Smooth muscle cell (in vitro differentiated cells): ENCODE measurements around the gene RAP2B. TPM values are rescaled to one million over a fixed set of nuclear protein-coding genes. Genes with fewer than 3 reads are reported as not detected.
"Not testable (repeated sequence)": the region's sequence is repeated elsewhere in the genome, so short reads cannot be mapped to it uniquely, and the experiment has no call there.

Source experiments
- DNase-seq: peaks from one replicate; lab custom pipeline; 2025; ENCODE audit not compliant: unreplicated experiment; lab: John Stamatoyannopoulos, UW
- H2AFZ ChIP-seq: fragments of 200-600 bp; sonication (generic); 2 replicates; pipeline ENCODE4 v1.6.0; 2016; ENCODE audit warnings: antibody characterized with exemption, low read depth, mild to moderate bottlenecking
- H3F3A ChIP-seq: fragments of 200-600 bp; sonication (generic); 2 replicates; pipeline ENCODE4 v1.6.0; 2017; ENCODE audit warnings: antibody characterized with exemption, low read depth
- H3K27ac ChIP-seq: fragments of 200-600 bp; sonication (generic); 2 replicates; pipeline ENCODE4 v1.5.1; 2016; ENCODE audit warnings: low read depth, mild to moderate bottlenecking
- H3K27me3 ChIP-seq: fragments of 200-600 bp; sonication (generic); 2 replicates; pipeline ENCODE4 v1.6.1; 2016; ENCODE audit warnings: low read depth, mild to moderate bottlenecking
- H3K36me3 ChIP-seq: fragments of 200-600 bp; sonication (generic); 2 replicates; pipeline ENCODE4 v1.5.1; 2016; ENCODE audit warnings: low read depth
- H3K4me1 ChIP-seq: fragments of 200-600 bp; sonication (generic); 2 replicates; pipeline ENCODE4 v1.5.1; 2016; ENCODE audit warnings: low read depth
- H3K4me2 ChIP-seq: fragments of 200-600 bp; sonication (generic); 2 replicates; pipeline ENCODE4 v1.6.0; 2016; ENCODE audit warnings: mild to moderate bottlenecking
- H3K4me3 ChIP-seq: fragments of 200-600 bp; sonication (generic); 2 replicates; pipeline ENCODE4 v1.5.1; 2016; ENCODE audit warnings: mild to moderate bottlenecking
- H3K79me2 ChIP-seq: fragments of 200-600 bp; sonication (generic); 2 replicates; pipeline ENCODE4 v1.6.0; 2016; ENCODE audit warnings: low read depth, mild to moderate bottlenecking
- H3K9ac ChIP-seq: fragments of 200-600 bp; sonication (generic); 2 replicates; pipeline ENCODE4 v1.6.0; 2016; ENCODE audit warnings: low read depth
- H3K9me3 ChIP-seq: fragments of 200-600 bp; sonication (generic); replicated peaks from 2 replicates; pipeline ENCODE4 v1.5.1; 2016; ENCODE audit warnings: low read depth
- H4K20me1 ChIP-seq: fragments of 200-600 bp; sonication (generic); 2 replicates; pipeline ENCODE4 v1.6.0; 2016; ENCODE audit warnings: low read depth
- WGBS: methylation state at CpG from one replicate; pipeline ENCODE4 v1.1.7; 2016; ENCODE audit warnings: low lambda C conversion rate; 5-methylcytosine and 5-hydroxymethylcytosine counted together
- polyA plus RNA-seq: library from polyadenylated mRNA; unstranded; fragments of >200 nt; fragmentation: Nextera tagmentation; extraction: Ambion mirVana; gene quantifications from 2 replicates; pipeline ENCODE4 v1.2.1, GENCODE V29; 2016
- total RNA-seq: library from RNA; depleted of rRNA; stranded (reverse); fragments of >200 nt; gene quantifications from 2 replicates; pipeline ENCODE4 v1.2.3, GENCODE V29; 2014
- TF ChIP-seq, protein P1 (sequence below): fragments of 200-600 bp; sonication (generic); IDR thresholded peaks from 2 replicates; pipeline ENCODE4 v1.5.1; 2017; ENCODE audit warnings: borderline replicate concordance, mild to moderate bottlenecking, antibody characterized with exemption; ENCODE audit not compliant: insufficient read depth, poor library complexity, severe bottlenecking

RAP2B gene
- total and polyA plus RNA-seq, 2 experiments from 2014 or later = 10.7 to 29.0 TPM

- no peaks in the 10 kb centered on the region for H3K4me1 ChIP-seq
- no peaks in the 10 kb centered on the region for H3K79me2 ChIP-seq
- H3F3A ChIP-seq = no peaks in the 10 kb centered on the region
- H3K36me3 ChIP-seq = no peaks in the 10 kb centered on the region
- H3K4me3 ChIP-seq = no peak overlapping the region
- DNase-seq = no peak
- TF ChIP-seq, protein P1, sequence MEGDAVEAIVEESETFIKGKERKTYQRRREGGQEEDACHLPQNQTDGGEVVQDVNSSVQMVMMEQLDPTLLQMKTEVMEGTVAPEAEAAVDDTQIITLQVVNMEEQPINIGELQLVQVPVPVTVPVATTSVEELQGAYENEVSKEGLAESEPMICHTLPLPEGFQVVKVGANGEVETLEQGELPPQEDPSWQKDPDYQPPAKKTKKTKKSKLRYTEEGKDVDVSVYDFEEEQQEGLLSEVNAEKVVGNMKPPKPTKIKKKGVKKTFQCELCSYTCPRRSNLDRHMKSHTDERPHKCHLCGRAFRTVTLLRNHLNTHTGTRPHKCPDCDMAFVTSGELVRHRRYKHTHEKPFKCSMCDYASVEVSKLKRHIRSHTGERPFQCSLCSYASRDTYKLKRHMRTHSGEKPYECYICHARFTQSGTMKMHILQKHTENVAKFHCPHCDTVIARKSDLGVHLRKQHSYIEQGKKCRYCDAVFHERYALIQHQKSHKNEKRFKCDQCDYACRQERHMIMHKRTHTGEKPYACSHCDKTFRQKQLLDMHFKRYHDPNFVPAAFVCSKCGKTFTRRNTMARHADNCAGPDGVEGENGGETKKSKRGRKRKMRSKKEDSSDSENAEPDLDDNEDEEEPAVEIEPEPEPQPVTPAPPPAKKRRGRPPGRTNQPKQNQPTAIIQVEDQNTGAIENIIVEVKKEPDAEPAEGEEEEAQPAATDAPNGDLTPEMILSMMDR = no peak
- H3K4me2 ChIP-seq = no peak overlapping the region
- peaks cover 6% of the 10 kb centered on the region for H3K9me3 ChIP-seq
- H3K27me3 ChIP-seq = no peaks in the 10 kb centered on the region
- no peak overlapping the region for H3K27ac ChIP-seq
- no peaks in the 10 kb centered on the region for H4K20me1 ChIP-seq
- WGBS = 96% methylated on average over 1 of the region's 1 CpG
- H3K9ac ChIP-seq = no peak overlapping the region
- no peak overlapping the region for H2AFZ ChIP-seq
Observed at GRCh38 chr3:153180860-153181372, 18.9 kb downstream of the RAP2B start.

- H2AFZ ChIP-seq = peak overlapping the region; percentile 22
- H4K20me1 ChIP-seq = no peaks in the 10 kb centered on the region
- H3K36me3 ChIP-seq = no peaks in the 10 kb centered on the region
- H3K4me3 ChIP-seq = no peak overlapping the region
- no peaks in the 10 kb centered on the region for H3K4me1 ChIP-seq
- H3K9me3 ChIP-seq = no peaks in the 10 kb centered on the region
- no peak overlapping the region for H3K27ac ChIP-seq
- no peaks in the 10 kb centered on the region for H3F3A ChIP-seq
- H3K27me3 ChIP-seq = no peaks in the 10 kb centered on the region
- DNase-seq = no peak
- H3K79me2 ChIP-seq = no peaks in the 10 kb centered on the region
- TF ChIP-seq, protein P1 = no peak
- H3K9ac ChIP-seq = no peak overlapping the region
- 74% methylated on average over 6 of the region's 6 CpGs for WGBS
- H3K4me2 ChIP-seq = no peak overlapping the region
Observed at GRCh38 chr3:153182501-153183293, 20.7 kb downstream of the RAP2B start.

GRCh38 chr3:153190923-153191322 lies 28.9 kb downstream of the RAP2B start:
- Histone ChIP-seq H3K9ac (no peak overlapping the region), H3K79me2 (no peaks in the 10 kb centered on the region), H3K4me1 (no peaks in the 10 kb centered on the region), H3F3A (no peaks in the 10 kb centered on the region), H3K27me3 (no peaks in the 10 kb centered on the region), H3K36me3 (no peaks in the 10 kb centered on the region), H3K27ac (no peak overlapping the region), H4K20me1 (no peaks in the 10 kb centered on the region), H2AFZ (no peak overlapping the region), H3K4me3 (no peak overlapping the region), H3K4me2 (no peak overlapping the region), H3K9me3 (no peaks in the 10 kb centered on the region)
- TF ChIP-seq, protein P1 = no peak
- WGBS = 90% methylated on average over 2 of the region's 2 CpGs
- DNase-seq = no peak

GRCh38 chr3:153192327-153192726 lies 30.3 kb downstream of the RAP2B start:
- Histone ChIP-seq H3K36me3 (no peaks in the 10 kb centered on the region), H3K79me2 (no peaks in the 10 kb centered on the region), H3K9me3 (no peaks in the 10 kb centered on the region), H3K4me2 (no peak overlapping the region), H3K9ac (no peak overlapping the region), H4K20me1 (no peaks in the 10 kb centered on the region), H3K4me1 (no peaks in the 10 kb centered on the region), H3F3A (no peaks in the 10 kb centered on the region), H3K4me3 (no peak overlapping the region), H2AFZ (no peak overlapping the region), H3K27ac (no peak overlapping the region), H3K27me3 (no peaks in the 10 kb centered on the region)
- DNase-seq = no peak
- TF ChIP-seq, protein P1 = no peak

GRCh38 chr3:153193786-153194476 lies 31.9 kb downstream of the RAP2B start:
- not testable (repeated sequence) for H3K9ac ChIP-seq, H3K27me3 ChIP-seq, H3K9me3 ChIP-seq, H3K27ac ChIP-seq, H3K4me3 ChIP-seq, H3K4me1 ChIP-seq, H3F3A ChIP-seq, H3K36me3 ChIP-seq, H3K79me2 ChIP-seq, H4K20me1 ChIP-seq, H3K4me2 ChIP-seq, H2AFZ ChIP-seq, DNase-seq
- 91% methylated on average over 12 of the region's 12 CpGs for WGBS
